Amniotic stem cell (primary cell): ENCODE results near the gene APBA2.
"Not testable (repeated sequence)": the region's sequence is repeated elsewhere in the genome, so short reads cannot be mapped to it uniquely, and the experiment has no call there.

ENCODE experiments used
- DNase-seq: peaks from one replicate; lab custom pipeline; 2025; lab: John Stamatoyannopoulos, UW

The APBA2 gene

DNA sequence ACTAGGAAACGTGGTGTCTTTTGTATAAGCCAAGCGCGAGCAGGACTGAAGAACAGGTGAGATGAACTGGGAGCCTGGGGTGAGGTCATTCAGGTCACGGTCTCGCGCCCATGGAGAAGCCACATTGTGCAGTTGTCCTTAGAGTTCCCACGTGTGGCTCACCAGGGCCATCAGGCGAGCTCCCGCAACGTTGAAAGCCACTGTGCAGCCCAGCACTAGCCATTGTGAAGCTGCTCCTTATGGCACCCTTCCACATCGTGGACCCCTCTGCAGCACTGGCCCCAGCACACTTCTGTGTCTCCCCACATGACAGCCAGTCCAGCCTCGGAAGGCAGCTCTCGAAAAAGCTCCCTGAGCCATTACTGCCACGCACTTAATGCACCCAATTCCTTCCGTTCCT lies 7.6 kb upstream of the APBA2 start:
- DNase-seq = no peak

DNA sequence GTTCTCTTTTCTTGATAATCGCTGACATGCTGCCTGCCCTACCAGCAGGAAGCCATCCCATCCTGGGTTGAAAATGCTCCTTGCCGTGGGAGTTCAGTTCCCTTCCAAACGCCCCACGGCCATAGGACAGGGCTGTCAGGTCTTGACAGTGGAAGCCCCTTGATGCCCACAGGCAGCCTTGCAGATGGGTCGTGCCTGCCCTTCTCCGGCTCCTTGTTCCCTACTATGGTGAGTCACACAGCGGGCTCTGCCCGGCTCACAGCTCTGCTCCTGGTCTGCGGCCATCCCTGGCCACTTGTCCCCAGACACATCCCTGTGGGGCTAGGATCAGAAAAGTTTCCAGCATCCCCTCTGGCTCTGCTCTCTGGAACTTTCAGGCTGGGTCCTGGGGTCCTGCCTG lies 6.2 kb upstream of the APBA2 start:
- no peak for DNase-seq

DNA sequence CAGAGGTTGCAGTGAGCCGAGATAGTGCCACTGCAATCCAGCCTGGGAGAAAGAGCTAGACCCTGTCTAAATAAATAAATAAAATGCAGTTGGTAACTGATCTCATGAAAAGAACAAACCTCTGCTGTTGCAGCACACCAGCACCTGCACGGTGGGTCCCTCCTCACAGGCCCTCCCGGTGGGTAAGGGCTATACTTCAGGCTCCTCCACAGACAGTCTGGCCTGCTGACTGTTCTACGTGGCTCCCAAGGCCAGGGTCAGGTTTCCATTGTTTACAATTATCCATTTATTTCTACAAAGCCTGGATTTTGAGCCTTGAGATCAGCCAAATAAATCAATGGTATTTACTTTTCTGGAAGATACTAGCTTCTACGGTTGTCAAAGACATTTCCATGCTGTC lies 5.1 kb upstream of the APBA2 start:
- no peak for DNase-seq

DNA sequence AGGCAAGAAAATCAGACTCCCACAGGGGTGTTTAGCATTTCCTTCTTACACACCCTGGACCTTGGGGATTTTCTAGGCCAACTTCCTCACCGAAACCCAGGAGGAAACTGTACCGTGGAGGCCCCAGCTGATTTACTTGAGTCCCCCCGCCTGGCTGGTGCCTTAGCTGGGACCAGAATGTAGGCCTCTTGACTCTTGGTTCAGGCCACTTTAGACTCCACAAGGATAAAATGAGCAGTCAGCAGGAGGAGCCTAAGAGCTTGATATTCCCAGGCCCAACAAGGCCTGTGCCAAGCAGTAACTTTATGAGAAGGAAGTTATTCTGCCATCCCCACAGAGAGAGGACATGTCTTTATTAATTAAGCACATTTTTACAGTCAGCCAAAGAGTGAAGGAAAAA lies 4.6 kb upstream of the APBA2 start:
- no peak for DNase-seq

DNA sequence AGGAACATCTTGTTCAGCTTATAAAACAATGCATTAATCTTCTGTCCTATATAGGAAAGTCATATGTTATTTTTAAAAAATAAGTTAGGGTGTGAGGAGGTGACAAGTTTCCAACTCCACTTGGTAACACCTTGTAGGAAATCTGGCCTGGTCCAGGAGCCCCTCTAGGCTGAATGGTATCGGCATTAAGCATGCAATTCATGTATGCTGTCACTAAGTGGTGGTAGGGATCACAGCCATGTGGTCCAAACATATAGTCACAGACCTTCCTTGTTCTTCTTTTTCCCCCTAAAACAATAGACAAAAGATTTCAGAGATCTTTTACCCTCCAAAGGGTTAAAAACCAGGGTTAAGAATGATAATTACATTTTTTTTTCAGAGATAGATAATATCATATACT lies 4.2 kb upstream of the APBA2 start:
- no peak for DNase-seq

DNA sequence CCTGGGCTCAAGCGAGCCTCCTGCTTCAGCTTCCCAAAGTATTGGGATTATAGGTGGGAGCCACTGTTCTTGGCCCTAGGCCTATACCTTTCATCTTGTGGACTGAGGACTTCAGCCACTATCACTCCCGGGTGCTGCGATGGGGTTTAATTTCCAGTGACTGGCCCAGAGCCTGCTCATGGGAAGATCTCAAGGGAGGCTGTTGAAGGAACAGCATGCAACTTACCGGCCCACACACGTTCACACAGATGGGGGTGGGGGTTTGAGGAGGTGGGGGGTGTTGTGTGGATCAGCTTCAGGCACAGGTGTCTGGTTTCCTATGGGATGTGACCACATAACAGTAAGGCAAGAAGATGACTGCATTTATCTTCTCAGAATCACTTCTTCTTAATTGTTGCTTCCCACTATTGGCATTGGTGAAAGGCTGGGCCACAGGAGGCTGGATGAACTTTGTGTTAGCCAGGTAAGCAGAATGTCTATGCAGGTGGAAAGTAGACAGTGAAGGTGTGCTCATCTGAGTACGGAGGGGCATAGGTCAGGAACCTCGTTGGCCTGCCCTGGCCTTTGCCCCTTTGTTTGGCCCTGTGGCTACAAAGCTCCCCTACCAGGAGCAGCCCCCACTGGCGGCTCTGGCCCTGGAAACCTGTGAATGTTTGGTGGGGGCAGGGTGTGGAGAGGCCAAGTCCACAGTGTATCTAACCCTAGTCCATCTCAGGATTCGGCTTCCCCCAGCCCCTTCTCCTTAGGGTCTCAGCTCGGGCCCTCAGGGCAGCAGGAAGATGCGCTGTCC lies 1.4 kb upstream of the APBA2 start:
- no peak for DNase-seq

DNA sequence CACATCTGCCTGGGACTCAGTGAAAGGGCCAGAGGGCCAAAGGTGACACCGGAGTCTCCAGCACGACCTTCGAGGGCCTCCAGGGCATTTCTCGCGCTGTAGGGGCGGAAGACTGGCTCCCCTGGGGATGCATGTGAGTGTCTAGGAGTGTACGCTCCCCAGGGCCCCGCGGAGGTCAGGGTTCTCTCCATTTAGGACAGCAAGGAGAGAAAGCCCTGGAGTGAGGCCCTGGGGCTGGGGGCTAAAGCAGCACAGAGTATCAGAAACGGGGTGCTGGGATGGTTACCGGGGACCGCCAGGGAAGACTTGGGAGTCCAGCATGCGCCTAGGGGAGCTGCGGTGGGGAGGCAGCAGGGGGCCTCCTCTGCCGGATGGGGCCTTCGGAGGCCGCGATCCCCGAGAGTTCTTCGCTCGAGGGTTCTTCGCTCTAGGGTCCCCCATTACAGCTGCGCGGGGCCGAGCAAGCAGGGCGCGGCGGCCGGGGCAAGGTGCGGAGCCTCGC lies 595 bp upstream of the APBA2 start:
- DNase-seq = no peak

DNA sequence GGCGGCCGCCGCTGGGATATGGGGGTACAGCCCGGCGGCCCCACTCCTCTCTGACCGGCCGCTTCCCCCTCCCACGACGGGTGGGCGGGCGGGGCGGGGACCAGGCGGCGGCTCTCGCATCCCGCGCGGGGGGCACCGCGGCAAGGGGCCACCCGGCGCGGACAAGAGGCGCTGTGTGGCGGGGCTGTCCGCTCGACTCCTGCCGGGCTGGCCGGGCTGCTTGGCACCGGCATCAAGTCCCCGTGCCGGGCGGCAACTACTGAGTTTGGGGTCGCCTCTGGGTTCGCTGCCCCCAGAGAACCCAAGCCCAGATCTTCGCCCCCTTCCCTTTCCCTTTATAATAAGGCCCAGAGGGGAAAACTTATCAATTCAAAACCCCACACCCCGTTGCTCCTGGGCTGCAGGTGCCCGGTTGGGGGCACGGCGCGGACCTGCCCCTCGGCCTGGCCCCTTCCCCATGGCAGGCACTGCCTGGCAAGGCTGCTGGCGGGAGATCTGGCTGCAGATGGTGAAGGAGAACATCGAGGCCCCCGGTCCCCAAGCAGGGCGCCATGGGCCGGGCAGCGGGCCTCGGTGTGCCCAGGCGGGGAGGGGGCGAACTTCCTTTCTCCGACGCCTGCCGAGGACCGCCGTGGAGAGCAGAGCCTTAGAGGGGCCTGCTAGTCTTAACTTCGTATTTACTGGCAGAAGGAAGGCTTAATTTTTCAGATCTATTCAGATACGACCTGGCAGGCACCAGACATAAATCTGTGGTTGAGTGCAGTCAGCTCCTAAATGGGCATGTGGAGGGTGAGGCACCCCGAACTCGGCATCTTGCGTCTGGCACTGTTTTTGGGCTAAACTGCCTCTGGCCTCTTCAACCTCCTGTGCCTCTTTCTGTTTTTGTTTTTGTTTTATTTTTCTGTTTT lies 911 bp downstream of the APBA2 start:
- no peak for DNase-seq

DNA sequence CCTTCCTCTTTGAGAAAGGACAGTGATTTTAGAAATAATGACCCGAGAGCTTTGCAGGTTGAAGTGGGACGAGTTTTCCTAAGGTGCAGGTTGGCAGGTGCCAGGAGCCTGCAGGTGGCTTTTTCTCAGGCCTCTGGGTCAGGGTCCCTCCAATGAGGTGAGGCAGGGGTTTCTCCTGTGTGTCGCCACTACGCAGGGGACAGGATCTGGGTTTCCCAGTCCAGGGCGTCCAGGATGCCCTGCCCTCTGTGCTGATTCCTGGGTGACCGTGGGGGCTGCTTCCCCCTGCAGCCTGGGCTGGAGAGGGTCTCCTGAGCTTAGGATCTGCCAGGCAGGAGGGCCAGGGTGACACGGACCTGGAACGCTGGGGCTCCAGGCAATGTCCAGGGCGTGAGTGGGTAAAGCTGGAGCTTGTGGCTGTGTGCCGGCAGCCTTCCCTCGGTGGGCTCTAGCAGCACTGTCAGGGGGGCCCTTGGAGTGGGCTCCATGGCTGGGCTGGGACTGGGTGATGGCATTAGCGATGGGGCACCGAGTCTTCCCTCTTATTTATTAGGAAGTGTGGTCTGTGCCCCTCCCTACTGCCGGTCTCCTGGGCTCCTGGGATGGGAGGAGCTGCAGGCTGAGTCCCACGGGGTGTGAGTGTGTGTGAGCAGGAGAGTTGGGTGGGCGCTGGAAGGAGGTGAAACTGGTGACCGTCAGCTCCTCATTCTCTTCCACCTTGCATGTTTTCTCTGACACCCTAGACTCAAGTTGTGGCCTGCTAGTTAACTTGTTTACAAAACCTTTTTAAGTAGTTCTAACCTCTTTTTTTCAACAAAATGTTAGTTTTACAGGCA lies 1.8 kb downstream of the APBA2 start:
- no peak for DNase-seq

DNA sequence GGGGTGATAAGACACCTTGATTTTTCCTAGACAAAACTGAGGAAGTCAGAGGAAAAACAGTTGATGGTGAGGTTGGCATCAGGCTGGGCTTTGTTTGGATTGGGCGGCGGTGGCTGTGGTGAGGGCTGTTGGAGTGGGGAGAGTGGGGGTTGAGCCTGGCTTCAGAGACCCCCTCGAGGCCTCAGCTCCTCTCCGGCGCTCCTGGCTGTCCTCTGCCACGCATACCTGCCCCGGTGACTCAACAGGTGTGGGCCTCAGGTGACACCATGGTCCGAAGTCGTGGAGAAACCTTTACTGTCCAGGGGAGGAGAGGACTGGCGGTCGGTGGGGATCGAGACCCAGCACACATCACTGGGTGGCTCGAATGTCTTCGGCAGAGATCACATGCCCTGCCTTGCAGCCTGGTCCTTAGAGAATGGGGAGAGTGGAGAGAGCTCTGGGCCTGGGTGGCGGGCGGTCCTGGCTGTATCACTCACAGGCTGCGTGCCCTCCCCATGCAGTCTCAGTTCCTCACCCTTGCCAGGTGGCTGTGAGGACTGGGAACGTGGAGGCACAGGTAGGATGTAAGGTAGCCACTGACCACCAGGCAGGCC lies 2.6 kb downstream of the APBA2 start:
- no peak for DNase-seq

DNA sequence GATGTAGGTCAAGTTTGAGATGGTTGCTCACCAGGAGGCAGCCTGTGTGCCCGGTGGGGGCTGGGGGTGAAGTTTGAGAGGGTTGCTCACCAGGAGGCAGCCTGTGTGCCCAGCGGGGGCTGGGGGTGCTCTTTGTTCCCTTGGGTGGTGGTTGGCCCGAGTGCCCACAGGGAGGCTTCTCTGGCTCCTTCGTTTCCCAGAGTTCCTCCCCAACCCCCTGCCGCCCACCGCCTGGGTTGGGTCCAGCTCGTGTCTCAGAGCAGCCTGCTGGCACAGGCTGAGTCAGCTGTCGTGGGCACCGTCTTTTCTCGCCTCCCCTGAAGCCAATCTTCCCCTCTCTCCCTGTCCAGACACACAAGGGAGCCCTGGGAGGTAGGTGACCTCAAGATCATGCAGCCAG lies 3.1 kb downstream of the APBA2 start:
- no peak for DNase-seq

DNA sequence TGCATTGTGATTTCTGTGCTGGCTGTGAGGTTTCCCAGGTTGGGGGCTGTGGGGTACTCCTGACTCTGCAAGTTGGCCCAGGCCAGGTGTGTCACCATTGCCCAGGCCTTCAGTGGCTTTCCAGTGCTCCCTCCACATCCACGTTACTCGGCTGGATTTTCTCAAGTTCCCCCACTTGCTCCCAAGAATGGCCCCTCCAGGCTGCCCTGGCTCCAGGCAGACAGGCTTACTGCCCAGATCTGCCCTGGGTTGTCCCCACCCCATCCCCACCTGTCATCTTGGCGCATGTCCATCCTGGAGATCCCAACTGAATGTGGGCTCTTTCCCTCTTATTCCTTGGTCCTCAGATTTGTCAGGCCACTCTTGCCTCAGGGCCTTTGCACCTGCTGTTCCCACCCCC lies 3.6 kb downstream of the APBA2 start:
- no peak for DNase-seq

DNA sequence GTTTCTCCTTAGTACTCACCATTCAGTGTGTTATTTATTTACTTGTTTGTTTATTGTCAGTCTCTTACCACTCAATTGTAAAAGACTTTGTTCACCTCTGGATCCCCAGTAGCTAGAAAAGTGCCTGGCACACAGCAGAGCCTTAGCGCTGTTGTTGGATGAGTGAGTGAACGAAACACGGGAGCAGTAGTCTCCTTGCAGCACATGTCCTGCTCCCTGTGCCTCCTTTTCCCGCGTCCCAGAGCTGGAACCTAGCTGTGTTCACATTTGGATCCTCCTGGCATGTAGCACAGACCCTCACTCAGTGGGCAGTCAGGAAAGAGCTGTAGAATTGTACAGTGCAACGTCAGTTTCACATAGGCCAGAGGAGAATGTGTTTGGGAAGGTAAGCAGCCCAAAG lies 4.1 kb downstream of the APBA2 start:
- DNase-seq = not testable (repeated sequence)

DNA sequence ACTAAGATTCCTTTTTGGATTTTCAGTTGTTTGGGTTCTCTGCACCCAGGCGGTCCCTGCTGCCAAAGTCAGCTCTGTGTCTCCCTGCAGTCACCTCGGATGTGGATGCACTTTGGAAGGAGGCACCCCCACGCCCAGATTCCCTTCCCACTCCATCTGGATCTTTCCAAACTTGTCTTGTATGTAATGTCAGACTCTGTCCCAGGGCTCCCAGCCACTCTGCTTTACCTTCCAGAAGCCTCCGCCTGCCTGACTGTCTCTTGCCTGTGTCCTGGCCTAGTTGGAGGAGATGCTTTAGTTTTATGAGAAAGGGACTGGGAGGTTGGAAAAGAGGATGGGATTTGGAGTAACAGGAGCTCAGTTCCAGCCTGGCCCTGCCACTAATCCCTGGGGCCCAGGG lies 4.5 kb downstream of the APBA2 start:
- DNase-seq = not testable (repeated sequence)

DNA sequence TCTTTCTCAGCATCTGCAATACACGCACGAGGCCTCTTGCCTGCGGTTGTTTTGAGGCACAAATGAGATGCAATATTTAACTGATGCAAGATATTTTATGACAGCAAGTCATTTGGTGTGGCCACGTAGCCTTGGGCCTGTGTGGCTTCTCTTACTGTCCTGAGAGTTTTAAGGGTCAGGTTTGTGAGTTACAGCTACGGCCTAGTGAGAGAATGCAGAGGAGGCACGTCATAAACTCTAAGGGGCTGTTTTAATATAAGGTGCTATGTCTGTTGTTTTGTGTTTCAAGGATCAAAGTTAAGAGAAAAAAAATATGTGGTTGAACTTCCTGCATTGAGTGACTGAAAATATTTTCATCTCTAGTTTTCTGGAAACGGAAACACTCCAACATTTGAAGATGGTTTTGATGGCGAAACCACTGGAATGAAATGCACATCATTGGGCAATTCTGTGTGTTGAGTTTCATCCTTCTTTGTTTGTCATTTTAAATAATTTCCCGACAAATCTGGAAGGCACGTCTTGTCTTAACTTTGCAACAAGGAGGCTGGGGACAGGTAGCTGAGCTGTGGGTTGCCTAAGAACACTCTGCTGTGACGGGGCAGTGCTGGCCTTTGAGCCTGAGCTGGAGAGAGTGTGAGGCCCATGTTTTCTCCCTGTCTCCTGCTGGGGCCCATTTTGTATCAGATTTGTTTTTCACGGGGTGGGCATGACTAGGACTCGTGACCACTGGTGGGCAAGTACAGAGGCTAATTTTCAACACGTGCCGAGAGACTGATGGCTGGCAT lies 5.1 kb downstream of the APBA2 start:
- no peak for DNase-seq

DNA sequence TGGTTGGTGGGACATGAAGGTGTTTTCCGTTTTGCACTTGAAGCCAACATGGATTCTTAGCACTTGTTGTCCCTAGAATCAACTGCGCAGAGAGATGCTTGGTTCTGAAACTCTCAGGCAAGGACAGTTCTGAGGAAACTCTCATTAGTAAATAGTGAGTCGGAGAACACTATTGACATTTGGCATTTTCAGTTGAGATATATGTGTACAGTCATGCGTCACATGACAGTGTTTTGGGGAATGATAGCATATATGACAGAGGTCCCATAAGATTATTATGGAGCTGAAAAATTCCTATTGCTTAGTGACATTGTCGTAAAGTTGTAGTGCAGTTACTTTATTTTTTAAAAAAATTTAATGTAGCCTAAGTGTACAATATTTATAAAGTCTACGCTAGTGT lies 5.8 kb downstream of the APBA2 start:
- DNase-seq = no peak

DNA sequence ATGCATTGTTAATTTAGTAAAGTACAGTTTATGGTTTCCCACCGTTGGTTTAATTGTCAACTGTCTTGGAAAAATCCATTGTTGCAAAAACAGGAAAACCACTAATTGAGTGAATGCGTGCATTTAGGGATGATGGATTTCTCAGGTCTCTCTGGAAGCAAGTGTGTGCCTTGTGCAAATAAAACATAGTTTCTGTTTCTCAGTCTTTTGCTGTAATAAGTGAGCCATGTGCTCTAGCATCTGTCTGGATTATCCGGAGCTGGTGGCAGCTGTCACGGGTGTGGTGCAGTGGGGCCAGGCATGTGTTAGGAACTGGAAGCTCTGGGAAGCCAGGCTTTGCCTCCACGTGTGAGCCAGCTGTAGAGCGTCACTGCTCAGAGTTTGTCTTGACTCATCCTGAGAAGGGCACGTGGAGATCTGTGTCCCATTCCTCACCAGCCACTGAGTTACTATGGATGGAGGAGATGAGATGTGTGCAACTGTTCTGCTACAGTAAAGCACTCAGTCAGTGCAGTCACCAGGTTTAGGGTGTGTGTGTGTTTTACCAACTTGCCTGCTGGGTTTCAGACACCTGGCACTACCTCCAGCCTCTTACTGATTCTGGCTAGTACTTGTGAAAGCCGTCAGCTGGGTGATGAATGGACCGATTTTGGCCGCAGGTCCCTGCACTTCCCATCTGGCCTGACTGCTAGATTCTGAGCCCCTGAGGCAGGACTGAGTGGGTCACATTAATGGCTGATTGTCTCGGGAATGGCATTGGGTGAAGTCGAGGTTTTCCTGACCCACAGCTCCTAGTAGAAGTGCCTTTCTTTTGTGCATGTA lies 7.2 kb downstream of the APBA2 start:
- DNase-seq = no peak

DNA sequence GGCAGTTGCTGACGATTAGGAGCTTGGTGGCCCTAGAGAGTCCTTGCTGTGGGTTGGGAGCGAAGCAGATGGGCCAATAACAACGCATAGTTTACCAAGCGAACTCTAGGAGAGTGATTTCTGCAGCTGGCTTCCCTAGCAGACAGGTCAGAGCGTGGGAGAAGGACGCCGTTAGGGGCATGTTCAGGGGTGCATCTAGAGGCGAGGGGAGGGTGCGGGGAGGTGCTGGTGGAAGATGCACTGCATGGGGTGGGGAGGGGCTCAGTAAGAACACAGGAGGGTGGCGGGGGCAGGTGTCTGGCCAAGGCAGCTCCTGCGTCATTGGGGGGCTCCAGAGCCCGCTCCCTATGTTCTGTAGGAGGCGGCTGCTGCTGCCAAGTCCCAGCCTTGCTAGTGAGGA lies 8.9 kb downstream of the APBA2 start:
- DNase-seq = no peak

DNA sequence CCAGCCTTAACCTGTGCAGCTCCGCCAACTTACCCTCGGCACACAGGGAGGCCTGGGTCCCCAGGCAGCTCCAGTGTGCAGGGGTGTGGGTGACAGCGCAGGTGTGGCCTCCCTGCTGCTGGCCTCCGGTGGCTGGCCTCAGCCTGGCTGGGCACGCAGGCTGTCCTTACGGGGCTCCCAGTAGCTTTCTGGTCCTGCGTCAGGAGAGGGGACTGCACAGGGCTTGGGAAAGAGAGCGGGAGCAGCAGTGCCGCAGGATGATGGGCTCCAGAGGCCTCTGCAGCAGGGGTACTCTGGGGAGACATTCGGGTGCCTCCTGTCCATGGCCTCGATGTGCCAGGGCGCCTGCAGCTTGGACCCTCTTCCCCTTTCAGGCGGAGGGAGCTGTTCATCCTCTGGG lies 9.4 kb downstream of the APBA2 start:
- no peak for DNase-seq

DNA sequence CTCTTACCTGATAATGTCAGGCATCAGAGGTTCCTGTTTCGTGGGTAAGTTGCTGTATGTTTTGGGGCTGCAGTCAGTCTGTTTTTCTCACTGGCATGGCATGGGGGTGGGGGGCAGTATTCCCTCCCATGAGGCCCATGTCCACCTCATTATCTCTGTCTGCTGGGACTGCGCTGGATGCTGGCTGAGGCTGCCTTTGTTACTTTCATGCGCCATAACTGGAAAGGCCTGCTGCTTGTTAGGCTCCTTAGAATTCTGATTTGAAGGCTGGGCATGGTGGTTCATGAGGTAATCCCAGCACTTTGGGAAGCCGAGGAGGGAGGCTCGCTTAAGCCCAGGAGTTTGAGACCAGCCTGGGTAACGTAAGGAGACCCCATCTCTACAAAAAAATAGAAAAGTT lies 9.8 kb downstream of the APBA2 start:
- DNase-seq = no peak
